Stimulated activated naive CD8-positive, alpha-beta T cell treated with anti-CD3 and anti-CD28 coated beads, Interleukin-15, Interleukin-2, amounts not matched to agents 100 ng/mL and 50 ng/mL, for 24 hours (primary cell): ENCODE measurements around the gene TNK1.
A peak's percentile ranks its signal among the peaks of the same experiment; 100 is the strongest.

Experiments
- H3K27ac Mint-ChIP-seq: one replicate; pipeline ENCODE4 v1.8.0; 2021; ENCODE audit warnings: mild to moderate bottlenecking, mixed read lengths
- H3K27me3 Mint-ChIP-seq: one replicate; pipeline ENCODE4 v1.8.0; 2021; ENCODE audit warnings: mixed read lengths
- H3K36me3 Mint-ChIP-seq: one replicate; pipeline ENCODE4 v1.8.0; 2021; ENCODE audit warnings: low read depth, mixed read lengths
- H3K4me1 Mint-ChIP-seq: one replicate; pipeline ENCODE4 v1.8.0; 2021; ENCODE audit warnings: low read depth, mixed read lengths
- H3K4me3 Mint-ChIP-seq: one replicate; pipeline ENCODE4 v1.8.0; 2021; ENCODE audit warnings: mild to moderate bottlenecking, mixed read lengths
- H3K9me3 Mint-ChIP-seq: one replicate; pipeline ENCODE4 v1.8.0; 2021; ENCODE audit warnings: mixed read lengths

Gene TNK1

DNA sequence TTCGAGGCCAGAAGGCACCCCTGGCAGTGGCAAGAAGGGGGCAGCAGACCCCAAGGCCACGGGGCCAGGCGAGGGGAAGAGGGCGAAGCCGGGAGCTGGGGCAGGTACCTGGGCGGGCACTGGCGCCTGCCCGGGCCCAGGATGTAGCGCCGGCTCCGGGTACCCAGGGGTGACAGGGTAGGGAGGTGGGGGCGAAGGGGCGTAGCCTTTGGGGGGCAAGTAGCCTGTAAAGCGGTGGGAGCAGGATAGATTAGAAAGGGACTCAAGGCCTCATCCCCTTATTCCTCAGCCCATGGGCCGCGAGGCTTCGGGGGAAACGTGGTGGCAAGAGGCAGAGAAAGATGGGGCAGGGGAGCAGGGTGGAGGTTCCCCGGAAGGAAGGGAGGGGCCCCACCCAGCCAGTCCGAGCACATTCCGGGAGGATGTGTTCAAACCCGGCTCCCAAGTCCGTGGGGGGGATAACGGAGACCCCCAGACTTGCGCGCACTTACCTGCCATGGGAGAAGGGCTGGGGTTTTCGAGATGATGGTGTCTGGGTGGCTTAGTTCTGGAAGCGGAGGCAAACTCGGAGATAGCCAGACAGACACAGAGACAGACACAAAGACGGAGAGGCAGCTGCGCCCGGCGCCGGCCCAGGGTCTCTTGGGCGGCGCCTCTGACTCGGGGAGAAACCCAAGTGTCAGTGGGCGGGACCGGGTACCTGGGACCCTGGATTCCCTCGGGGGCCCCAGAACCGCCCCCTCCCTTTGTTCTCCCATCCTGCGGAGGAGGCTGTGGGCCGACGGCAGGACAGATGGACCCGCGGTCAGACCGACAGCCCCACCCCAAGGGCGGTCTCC, 12.9 kb downstream of the TNK1 start:
- Mint-ChIP-seq H3K9me3 (no peaks in the 10 kb centered on the region), H3K4me3 (peak overlapping the region; percentile 93), H3K27me3 (no peaks in the 10 kb centered on the region), H3K4me1 (peaks cover 16% of the 10 kb centered on the region), H3K27ac (peak overlapping the region; percentile 75), H3K36me3 (peaks cover 28% of the 10 kb centered on the region)

DNA sequence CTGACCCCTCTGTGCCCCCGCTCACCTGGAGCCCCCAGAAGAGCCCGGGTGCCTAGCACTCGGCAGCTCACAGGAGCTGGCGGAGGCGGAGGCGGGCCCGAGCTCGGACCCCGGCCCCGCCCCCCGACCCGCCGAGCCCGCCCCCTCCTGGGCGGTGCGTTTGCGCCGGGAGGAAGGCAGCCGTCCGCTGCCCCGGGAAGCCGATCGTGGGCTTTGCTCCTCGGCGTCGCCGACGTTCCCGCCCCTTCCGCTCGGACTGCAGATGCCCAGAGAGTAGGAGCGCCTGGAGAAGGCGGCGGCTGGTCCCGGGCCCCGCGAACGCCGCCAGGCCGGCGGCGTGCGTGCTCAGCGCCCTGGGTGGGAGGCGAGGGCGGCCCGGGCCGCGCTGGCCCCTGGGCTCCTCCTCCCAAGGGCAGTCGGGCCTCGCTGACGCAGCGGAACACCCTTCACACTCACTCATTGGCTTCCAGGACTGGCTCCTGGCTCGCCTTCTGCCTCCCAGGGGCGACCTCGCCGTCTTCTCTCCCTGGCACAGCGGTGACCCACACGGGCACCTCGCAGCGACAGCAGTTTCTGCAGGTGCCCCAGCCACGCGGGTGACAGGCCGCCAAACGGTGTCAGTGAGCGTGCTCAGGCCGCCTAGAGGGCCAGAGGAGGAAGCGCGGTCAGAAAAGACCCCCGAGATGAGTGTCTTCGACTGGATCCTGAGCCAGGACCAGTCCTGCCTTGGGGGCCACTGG, 13.7 kb downstream of the TNK1 start, which contains the start of gene PLSCR3:
Gene PLSCR3 (minus strand): TSS at position 74 of the 740 bp plus-strand sequence. CDS start 415 bp downstream, outside the sequence.
- Mint-ChIP-seq H3K4me1 (peaks cover 16% of the 10 kb centered on the region), H3K9me3 (no peaks in the 10 kb centered on the region), H3K27ac (peak within 1 kb of the TSS; percentile 96), H3K36me3 (peaks cover 23% of the 10 kb centered on the region), H3K27me3 (no peaks in the 10 kb centered on the region), H3K4me3 (peak within 1 kb of the TSS; percentile 93)

DNA sequence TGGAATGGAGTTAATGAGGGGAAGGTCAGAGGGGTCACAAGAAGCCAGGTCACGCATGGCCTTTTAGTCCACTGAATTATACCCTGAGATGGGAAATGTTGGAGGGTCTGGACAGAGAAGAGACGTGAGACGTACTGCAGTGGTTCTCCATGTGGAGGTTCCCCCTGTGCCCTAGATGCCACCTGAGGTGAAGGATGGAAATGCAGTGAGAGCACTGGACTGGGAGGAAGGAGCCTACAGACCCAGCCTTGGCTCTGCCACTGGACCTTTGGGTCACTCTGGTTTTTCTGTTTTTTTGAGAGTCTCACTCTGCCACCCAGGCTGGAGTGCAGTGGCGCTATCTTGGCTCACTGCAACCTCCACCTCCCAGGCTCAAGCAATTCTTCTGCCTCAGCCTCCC, 15.3 kb downstream of the TNK1 start:
- Mint-ChIP-seq H3K4me3 (peak overlapping the region; percentile 27), H3K27me3 (no peaks in the 10 kb centered on the region), H3K4me1 (peaks cover 16% of the 10 kb centered on the region), H3K36me3 (peaks cover 10% of the 10 kb centered on the region), H3K9me3 (no peaks in the 10 kb centered on the region), H3K27ac (no peak overlapping the region)

DNA sequence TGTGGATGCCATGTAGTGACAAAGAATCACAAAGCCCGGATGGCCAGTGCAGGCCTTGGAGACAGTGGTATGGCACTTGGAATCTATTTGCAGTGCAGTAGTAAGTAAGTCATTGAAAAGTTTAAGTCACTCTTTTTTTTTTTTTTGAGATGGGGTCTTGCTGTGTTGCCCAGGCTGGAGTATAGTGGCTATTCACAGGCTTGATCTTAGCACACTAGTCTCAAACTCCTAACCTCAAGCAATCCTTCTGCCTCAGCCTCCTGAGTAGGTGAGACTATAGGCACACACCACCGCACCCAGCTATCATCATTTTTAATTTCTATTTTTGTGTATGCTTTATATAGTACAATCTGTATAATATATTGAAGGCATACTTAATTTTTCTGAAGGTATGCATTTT, 17.7 kb downstream of the TNK1 start:
- peaks cover 8% of the 10 kb centered on the region for H3K36me3 Mint-ChIP-seq
- no peak overlapping the region for H3K27ac Mint-ChIP-seq
- H3K4me1 Mint-ChIP-seq: peaks cover 16% of the 10 kb centered on the region
- no peaks in the 10 kb centered on the region for H3K9me3 Mint-ChIP-seq
- no peak overlapping the region for H3K4me3 Mint-ChIP-seq
- H3K27me3 Mint-ChIP-seq: no peaks in the 10 kb centered on the region

DNA sequence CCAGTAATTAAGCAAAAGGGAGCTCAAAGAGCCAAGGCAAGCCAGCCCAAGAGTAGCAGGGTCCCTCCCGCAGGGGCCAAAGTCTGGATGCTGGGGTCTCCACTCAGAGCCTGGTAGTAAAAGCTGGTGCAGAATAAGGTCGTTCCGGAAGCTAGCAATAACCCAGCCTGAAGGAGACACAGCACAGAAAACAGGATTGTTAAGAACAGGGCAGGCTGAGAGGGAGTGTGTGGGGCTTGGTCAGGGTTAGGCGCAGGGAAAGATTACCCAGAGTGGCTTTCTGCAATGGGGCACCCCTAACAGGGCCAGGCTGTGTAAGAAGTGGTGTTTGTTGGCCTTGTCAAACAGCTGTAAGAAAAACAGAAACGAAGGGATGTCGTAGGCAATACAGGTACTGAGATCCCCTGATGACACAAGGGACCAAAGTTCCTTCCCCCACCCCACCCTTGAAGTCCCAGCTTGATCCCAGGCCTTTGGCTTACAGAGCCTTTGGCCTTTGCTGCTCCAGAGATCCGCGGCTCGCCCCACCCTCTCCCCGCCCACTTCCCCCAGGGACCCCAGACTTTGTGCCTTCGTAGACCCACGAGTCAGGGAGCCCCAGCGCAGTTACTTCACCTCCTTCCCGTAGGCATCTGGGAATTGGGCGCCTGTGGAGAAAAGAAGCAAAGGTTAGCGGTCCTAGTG, 22.3 kb downstream of the TNK1 start:
- Mint-ChIP-seq H3K36me3 (peaks cover 6% of the 10 kb centered on the region), H3K9me3 (no peaks in the 10 kb centered on the region), H3K4me3 (peak overlapping the region; percentile 91)

DNA sequence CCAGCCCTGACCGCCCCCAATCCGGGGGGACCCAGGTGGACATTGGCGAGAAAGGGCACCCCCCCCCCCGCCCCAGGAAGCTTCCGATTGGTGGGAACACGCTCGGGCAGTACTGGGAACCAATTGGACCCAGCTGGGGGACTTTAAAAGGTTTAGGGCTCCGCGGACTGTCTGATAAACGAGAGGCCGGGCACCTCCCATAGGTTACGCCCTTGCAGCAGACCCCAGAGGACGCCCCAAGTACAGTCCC, 22.8 kb downstream of the TNK1 start:
- Mint-ChIP-seq H3K27me3 (no peaks in the 10 kb centered on the region), H3K27ac (peak overlapping the region; percentile 94), H3K4me3 (peak overlapping the region; percentile 91), H3K9me3 (no peaks in the 10 kb centered on the region), H3K36me3 (peaks cover 6% of the 10 kb centered on the region), H3K4me1 (peaks cover 12% of the 10 kb centered on the region)

More for the DNA sequence above, 22.3 kb downstream of the TNK1 start:
- H3K4me1 Mint-ChIP-seq: peaks cover 12% of the 10 kb centered on the region
- H3K27ac Mint-ChIP-seq: peak overlapping the region; percentile 18
- no peaks in the 10 kb centered on the region for H3K27me3 Mint-ChIP-seq

DNA sequence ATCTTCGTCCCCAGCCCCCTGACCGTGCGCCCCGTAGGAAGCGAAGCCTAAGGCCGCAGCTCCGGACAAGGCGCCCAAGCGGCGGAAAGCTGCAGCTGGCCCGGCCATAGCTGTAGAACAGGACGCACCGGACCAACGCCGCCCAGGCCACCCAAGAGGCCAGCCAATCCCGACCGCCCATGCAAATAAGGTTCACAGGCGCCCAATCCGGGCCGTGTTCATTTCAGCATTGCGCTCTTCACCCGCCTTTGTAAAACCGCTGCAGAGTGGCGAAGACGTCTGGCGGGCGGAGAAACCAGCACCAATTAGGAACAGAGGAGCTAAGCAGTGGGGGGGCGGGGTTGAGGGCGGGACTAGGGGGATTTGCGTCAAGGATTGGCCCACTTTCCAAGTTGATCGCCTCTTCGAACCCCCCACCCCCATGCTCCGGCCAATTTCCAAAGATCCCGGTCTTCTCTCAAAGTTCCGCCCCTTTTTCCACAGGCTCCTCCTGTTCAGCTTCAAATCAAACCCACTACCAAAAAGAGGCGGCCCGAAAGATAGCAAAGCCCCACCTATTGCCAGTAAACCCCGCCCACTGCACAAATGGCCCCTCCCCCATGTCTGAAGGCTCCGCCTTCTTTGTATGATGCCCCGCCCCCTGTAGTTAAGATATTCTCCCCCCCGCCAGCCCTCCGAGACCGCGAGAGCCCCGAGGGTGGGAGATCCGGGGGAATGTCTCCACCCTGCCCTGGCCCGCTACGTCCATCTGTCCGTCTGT, 23.3 kb downstream of the TNK1 start, which contains the start of gene TMEM256:
Gene TMEM256 (minus strand): TSS at position 121 of the 760 bp plus-strand sequence. CDS start 13 bp downstream, at position 108.
- H3K4me3 Mint-ChIP-seq: peak within 1 kb of the TSS; percentile 91
- no peaks in the 10 kb centered on the region for H3K9me3 Mint-ChIP-seq
- H3K27ac Mint-ChIP-seq: peak within 1 kb of the TSS; percentile 94
- H3K4me1 Mint-ChIP-seq: peaks cover 12% of the 10 kb centered on the region
- H3K27me3 Mint-ChIP-seq: no peaks in the 10 kb centered on the region
- H3K36me3 Mint-ChIP-seq: peaks cover 9% of the 10 kb centered on the region

DNA sequence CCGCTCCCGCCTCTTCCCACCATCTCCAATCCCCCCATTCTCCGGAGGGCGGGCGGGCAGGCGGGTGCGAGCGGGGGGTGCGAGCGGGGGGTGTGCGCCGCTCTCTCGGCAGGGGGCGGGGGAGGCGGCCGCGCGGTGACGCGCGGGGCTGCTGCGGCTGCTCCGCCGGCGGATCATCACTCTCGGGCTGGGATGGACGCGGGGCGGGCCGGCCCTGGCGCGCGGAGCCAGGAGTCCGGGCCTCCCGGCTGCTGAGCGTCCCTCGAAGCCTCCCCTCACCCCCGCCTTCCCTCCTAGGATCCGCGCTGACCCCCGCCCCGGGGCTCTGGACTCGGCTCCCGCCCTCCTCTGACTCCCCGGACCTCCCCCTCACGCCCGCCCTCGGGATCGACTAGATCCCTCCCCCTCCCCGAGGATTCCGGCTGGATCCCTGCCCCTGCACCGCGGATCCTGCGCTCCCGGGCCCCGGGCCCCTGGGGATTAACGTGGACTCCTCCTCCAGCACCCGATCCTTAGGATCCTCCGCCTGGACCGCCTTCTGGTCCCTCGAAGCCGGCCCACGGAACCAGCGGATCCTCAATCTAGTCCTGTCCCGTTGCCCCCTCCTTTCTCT, 24.0 kb downstream of the TNK1 start:
- peaks cover 9% of the 10 kb centered on the region for H3K36me3 Mint-ChIP-seq

DNA sequence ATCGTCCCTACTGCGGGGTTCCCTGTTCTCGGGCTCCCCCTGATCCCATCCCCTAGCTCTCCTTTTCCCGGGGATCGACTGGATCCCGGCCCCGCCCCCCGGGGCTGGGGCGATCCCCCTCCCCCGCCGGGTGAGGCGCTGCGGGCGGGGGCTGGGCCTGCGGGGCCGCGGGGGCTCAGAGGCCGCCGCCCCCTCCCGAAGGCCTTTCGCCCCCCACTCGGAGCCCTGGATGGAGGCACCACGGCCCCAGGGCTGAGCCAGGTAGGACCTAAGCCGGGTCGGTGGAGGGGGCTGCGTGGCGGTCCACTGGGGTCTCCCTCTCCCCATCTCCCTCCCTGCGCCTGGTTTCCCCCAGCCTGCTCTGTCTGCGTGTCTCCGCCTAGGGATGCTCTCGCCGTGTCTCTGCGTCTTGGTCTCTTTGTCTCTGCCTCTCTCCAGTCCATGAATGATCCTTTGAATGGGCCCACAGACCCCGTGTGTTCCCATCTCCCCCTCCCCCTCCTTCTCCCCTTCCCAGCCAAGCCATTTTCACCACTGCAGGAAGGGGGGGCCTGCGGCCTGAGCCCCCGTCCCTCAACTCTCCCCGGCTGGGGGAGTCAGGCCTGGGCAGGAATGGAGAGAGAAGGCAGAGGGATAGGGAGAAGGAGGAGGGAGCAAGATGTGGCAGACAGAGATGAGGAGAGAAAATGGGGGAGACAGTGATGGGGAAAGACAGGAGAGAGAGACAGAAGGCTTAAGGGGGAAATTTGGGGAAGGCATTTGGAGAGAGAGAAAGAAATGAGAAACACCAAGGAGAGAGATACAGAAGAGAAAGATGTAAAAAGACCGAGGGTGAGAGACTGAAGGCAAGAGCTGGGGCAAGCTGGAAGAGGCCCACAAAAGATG, 24.7 kb downstream of the TNK1 start:
- Mint-ChIP-seq H3K36me3 (peaks cover 9% of the 10 kb centered on the region), H3K9me3 (no peaks in the 10 kb centered on the region), H3K27ac (no peak overlapping the region), H3K4me3 (peak overlapping the region; percentile 76), H3K27me3 (no peaks in the 10 kb centered on the region), H3K4me1 (peaks cover 12% of the 10 kb centered on the region)

More for the DNA sequence above, 24.0 kb downstream of the TNK1 start:
- H3K27ac Mint-ChIP-seq: peak overlapping the region; percentile 94
- no peaks in the 10 kb centered on the region for H3K27me3 Mint-ChIP-seq
- H3K4me3 Mint-ChIP-seq: peak overlapping the region; percentile 91
- no peaks in the 10 kb centered on the region for H3K9me3 Mint-ChIP-seq
- peaks cover 12% of the 10 kb centered on the region for H3K4me1 Mint-ChIP-seq

DNA sequence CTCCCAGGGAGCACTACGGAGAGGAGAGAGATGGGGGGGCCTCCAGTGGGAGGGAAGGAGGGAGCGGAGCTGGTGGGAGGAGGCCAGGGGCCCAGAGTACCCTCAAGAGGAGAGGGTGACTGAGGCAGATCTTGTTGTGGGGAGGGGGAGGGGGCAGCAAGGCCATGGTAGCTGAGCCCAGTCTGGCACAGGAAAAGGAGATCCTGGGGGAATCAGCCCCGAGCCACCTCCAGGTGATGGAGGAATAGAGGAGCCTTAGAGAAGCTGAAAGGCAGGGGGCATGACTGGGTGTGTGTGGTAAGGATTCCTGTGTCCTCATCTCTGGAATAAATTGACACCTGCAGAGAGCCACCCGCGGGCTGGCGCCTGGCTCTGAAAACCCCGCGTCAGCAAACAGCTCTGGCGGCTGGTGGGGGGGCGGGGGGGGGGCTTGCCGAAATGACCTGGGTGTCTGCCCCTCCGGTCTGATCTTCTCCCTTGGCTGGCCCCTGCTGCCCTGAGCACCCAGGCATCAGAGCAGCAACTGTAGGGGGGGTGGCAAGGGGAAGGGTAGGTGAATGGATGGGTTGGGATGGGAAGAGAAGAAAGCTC, 25.4 kb downstream of the TNK1 start:
- Mint-ChIP-seq H3K4me1 (peaks cover 12% of the 10 kb centered on the region), H3K4me3 (peak overlapping the region; percentile 5), H3K36me3 (peaks cover 9% of the 10 kb centered on the region), H3K9me3 (no peaks in the 10 kb centered on the region), H3K27me3 (no peaks in the 10 kb centered on the region), H3K27ac (no peak overlapping the region)

DNA sequence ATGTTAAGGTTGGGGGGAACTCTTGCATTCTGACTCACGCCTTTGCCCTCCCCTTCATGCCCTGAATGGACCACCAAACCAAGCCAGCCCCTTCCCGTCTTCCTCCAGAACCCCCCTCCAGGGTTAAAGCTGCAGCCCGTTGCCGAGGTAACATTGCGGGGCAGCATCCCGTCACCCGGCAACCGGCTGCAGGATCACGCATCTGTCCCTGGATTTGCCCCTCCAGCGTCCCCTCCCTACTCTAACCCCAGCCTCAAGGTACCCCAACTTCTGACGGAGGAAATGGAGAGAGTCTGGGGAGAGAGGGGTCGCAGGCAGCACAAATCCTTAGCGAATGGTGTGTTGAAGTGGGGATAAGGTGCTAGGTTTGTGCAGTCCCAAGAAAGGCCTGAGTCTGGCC, 26.2 kb downstream of the TNK1 start:
- no peak overlapping the region for H3K4me3 Mint-ChIP-seq
- H3K36me3 Mint-ChIP-seq: peaks cover 4% of the 10 kb centered on the region
- H3K9me3 Mint-ChIP-seq: no peaks in the 10 kb centered on the region
- H3K27me3 Mint-ChIP-seq: no peaks in the 10 kb centered on the region
- H3K4me1 Mint-ChIP-seq: peaks cover 12% of the 10 kb centered on the region
- H3K27ac Mint-ChIP-seq: no peak overlapping the region

DNA sequence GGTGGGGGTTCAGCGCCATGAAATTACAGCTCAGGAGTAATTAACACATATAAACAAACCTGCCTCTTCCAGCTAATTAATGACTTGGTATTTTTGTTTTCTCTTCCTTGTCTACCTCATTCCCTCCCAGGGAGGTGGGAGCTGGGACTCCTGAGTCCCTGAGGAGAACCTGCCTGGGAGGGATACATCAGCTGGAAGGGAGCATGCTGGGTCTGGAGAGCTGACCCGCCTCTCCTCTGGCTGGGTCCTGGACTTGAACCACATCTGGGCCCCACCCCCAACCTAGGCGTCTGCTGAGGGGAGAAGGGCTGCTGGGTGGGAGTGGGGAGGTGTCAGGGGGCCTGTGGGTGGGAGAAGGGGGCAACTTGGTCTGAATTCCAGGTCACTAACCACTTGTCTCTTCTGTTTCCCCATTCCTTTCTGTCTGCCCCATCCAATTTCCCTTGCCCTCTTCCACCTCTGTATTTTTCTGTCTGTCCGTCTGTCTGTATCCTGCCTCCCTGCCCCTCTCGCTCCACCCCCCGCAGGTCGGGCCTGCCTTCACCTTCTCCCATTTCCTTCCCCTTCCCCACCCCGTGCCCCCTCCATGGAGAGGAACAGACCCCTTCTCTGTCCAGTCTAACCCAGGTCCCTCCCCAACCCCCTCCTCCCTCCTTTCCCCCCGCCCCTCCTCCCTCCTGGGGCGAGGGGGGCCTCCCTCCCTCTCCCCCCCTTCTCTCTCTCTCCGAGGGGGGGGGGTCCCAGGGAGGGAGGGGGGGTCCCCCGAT, 26.8 kb downstream of the TNK1 start, which contains the start of gene NLGN2:
Gene NLGN2 (plus strand): TSS at position 361 of the 767 bp plus-strand sequence. CDS start 411 bp downstream, outside the sequence.
- Mint-ChIP-seq H3K27ac (peak within 1 kb of the TSS; percentile 55), H3K36me3 (peaks cover 4% of the 10 kb centered on the region), H3K4me3 (peak within 1 kb of the TSS; percentile 45), H3K27me3 (no peaks in the 10 kb centered on the region), H3K4me1 (peaks cover 12% of the 10 kb centered on the region), H3K9me3 (no peaks in the 10 kb centered on the region)
